NK-92 (cell line): ENCODE measurements around the gene KLRD1.
"Not testable (repeated sequence)": the region's sequence is repeated elsewhere in the genome, so short reads cannot be mapped to it uniquely, and the experiment has no call there.

Experiments used
- DNase-seq: peaks from one replicate; lab custom pipeline; 2025; ENCODE audit not compliant: unreplicated experiment; lab: John Stamatoyannopoulos, UW

Gene KLRD1

GRCh38 chr12:10307630-10308029, at the start of gene KLRD1:
Gene KLRD1, plus strand, starts transcription at chr12:10307870. Its CDS starts 208 bp downstream, at chr12:10308078.
- DNase-seq: no peak

- DNase-seq: no peak
Observed at GRCh38 chr12:10260927-10261326, 46.7 kb upstream of the KLRD1 start.

GRCh38 chr12:10268037-10268436, 39.6 kb upstream of the KLRD1 start:
- no peak for DNase-seq

- DNase-seq: no peak
Observed at GRCh38 chr12:10272467-10272866, 35.2 kb upstream of the KLRD1 start.

GRCh38 chr12:10276774-10277173, 30.9 kb upstream of the KLRD1 start:
- no peak for DNase-seq

GRCh38 chr12:10278104-10278503, 29.6 kb upstream of the KLRD1 start:
- no peak for DNase-seq

- DNase-seq: no peak
Observed at GRCh38 chr12:10279937-10280336, 27.7 kb upstream of the KLRD1 start.

GRCh38 chr12:10283027-10283426, 24.6 kb upstream of the KLRD1 start:
- DNase-seq: no peak

- no peak for DNase-seq
Observed at GRCh38 chr12:10285919-10286318, 21.8 kb upstream of the KLRD1 start.

- no peak for DNase-seq
Observed at GRCh38 chr12:10289005-10289754, 18.5 kb upstream of the KLRD1 start.

- no peak for DNase-seq
Observed at GRCh38 chr12:10291030-10291429, 16.6 kb upstream of the KLRD1 start.

- no peak for DNase-seq
Observed at GRCh38 chr12:10293151-10293550, 14.5 kb upstream of the KLRD1 start.

- no peak for DNase-seq
Observed at GRCh38 chr12:10293570-10294227, 14.0 kb upstream of the KLRD1 start.

GRCh38 chr12:10301103-10301502, 6.6 kb upstream of the KLRD1 start:
- DNase-seq: no peak

GRCh38 chr12:10304161-10304574, 3.5 kb upstream of the KLRD1 start:
- DNase-seq: no peak

GRCh38 chr12:10305411-10305810, 2.3 kb upstream of the KLRD1 start:
- no peak for DNase-seq

- DNase-seq: no peak
Observed at GRCh38 chr12:10310926-10311720, 3.5 kb downstream of the KLRD1 start.

GRCh38 chr12:10319388-10319787, 11.7 kb downstream of the KLRD1 start:
- DNase-seq: no peak

- no peak for DNase-seq
Observed at GRCh38 chr12:10320643-10321042, 13.0 kb downstream of the KLRD1 start.

GRCh38 chr12:10328691-10329090, 21.0 kb downstream of the KLRD1 start:
- not testable (repeated sequence) for DNase-seq

GRCh38 chr12:10331642-10332239, 24.1 kb downstream of the KLRD1 start:
- no peak for DNase-seq
